ENCODE results near the gene STXBP6.
"Not testable (repeated sequence)": the region's sequence is repeated elsewhere in the genome, so short reads cannot be mapped to it uniquely, and the experiment has no call there.

Gene STXBP6

GRCh38 chr14:24848102-24848790, 201.7 kb downstream of the STXBP6 start:
- Mint-ChIP-seq H3K27ac (no peak overlapping the region), H3K4me3 (no peak overlapping the region), H3K4me1 (no peaks in the 10 kb centered on the region), H3K9me3 (no peaks in the 10 kb centered on the region), H3K27me3 (peaks cover 8% of the 10 kb centered on the region)
- DNase-seq = no peak
- ATAC-seq = no peak

GRCh38 chr14:24847568-24848095, 202.3 kb downstream of the STXBP6 start:
- Mint-ChIP-seq H3K9me3 (no peaks in the 10 kb centered on the region), H3K27me3 (peaks cover 8% of the 10 kb centered on the region), H3K4me3 (no peak overlapping the region), H3K27ac (no peak overlapping the region), H3K4me1 (no peaks in the 10 kb centered on the region)
- no peak for DNase-seq
- ATAC-seq = no peak

- Mint-ChIP-seq H3K4me3 (no peak overlapping the region), H3K27ac (no peak overlapping the region), H3K27me3 (peaks cover 8% of the 10 kb centered on the region), H3K4me1 (no peaks in the 10 kb centered on the region), H3K9me3 (no peaks in the 10 kb centered on the region)
- no peak for ATAC-seq
- no peak for DNase-seq
Measured at GRCh38 chr14:24846261-24846660, 203.7 kb downstream of the STXBP6 start.

GRCh38 chr14:24845851-24846250, 204.1 kb downstream of the STXBP6 start:
- Mint-ChIP-seq H3K9me3 (no peaks in the 10 kb centered on the region), H3K27me3 (peaks cover 8% of the 10 kb centered on the region), H3K4me1 (no peaks in the 10 kb centered on the region), H3K27ac (no peak overlapping the region), H3K4me3 (no peak overlapping the region)
- ATAC-seq = no peak
- no peak for DNase-seq

- ATAC-seq (no peak), DNase-seq (no peak)
- Mint-ChIP-seq H3K9me3 (no peaks in the 10 kb centered on the region), H3K27me3 (peaks cover 4% of the 10 kb centered on the region), H3K27ac (peak overlapping the region in 1 of 2 donors; percentile 78), H3K4me1 (no peaks in the 10 kb centered on the region), H3K4me3 (no peak overlapping the region)
Measured at GRCh38 chr14:24844011-24844410, 205.9 kb downstream of the STXBP6 start.

- Mint-ChIP-seq H3K27me3 (no peaks in the 10 kb centered on the region), H3K4me1 (no peaks in the 10 kb centered on the region)
- ATAC-seq = no peak
Measured at GRCh38 chr14:24843494-24843893, 206.5 kb downstream of the STXBP6 start.

GRCh38 chr14:24840204-24840893, 209.6 kb downstream of the STXBP6 start:
- ATAC-seq (no peak), DNase-seq (no peak)
- Mint-ChIP-seq H3K4me1 (no peaks in the 10 kb centered on the region), H3K4me3 (no peak overlapping the region), H3K27ac (no peak overlapping the region), H3K27me3 (no peaks in the 10 kb centered on the region), H3K9me3 (no peaks in the 10 kb centered on the region)

More at GRCh38 chr14:24843494-24843893, 206.5 kb downstream of the STXBP6 start:
- no peak for DNase-seq
- Mint-ChIP-seq H3K9me3 (no peaks in the 10 kb centered on the region), H3K4me3 (no peak overlapping the region), H3K27ac (no peak overlapping the region)

GRCh38 chr14:24839617-24840203, 210.2 kb downstream of the STXBP6 start:
- Mint-ChIP-seq H3K27ac (no peak overlapping the region), H3K27me3 (no peaks in the 10 kb centered on the region), H3K9me3 (no peaks in the 10 kb centered on the region), H3K4me1 (no peaks in the 10 kb centered on the region), H3K4me3 (no peak overlapping the region)
- DNase-seq (no peak), ATAC-seq (no peak)

- H3K9me3 Mint-ChIP-seq = no peaks in the 10 kb centered on the region
- H3K27ac Mint-ChIP-seq = no peak overlapping the region
- no peaks in the 10 kb centered on the region for H3K4me1 Mint-ChIP-seq
- H3K27me3 Mint-ChIP-seq = no peaks in the 10 kb centered on the region
- H3K4me3 Mint-ChIP-seq = no peak overlapping the region
- ATAC-seq (no peak), DNase-seq (no peak)
Measured at GRCh38 chr14:24838945-24839616, 210.9 kb downstream of the STXBP6 start.

- H3K27ac Mint-ChIP-seq = no peak overlapping the region
- DNase-seq (no peak), ATAC-seq (no peak)
- H3K4me1 Mint-ChIP-seq = no peaks in the 10 kb centered on the region
- H3K27me3 Mint-ChIP-seq = no peaks in the 10 kb centered on the region
- no peak overlapping the region for H3K4me3 Mint-ChIP-seq
- no peaks in the 10 kb centered on the region for H3K9me3 Mint-ChIP-seq
Measured at GRCh38 chr14:24837280-24838046, 212.5 kb downstream of the STXBP6 start.

GRCh38 chr14:24836324-24836723, 213.6 kb downstream of the STXBP6 start:
- DNase-seq, H3K9me3 Mint-ChIP-seq, ATAC-seq, H3K4me1 Mint-ChIP-seq, H3K27ac Mint-ChIP-seq, H3K27me3 Mint-ChIP-seq, H3K4me3 Mint-ChIP-seq: not testable (repeated sequence)

- no peak for ATAC-seq
- Mint-ChIP-seq H3K9me3 (no peaks in the 10 kb centered on the region), H3K4me3 (no peak overlapping the region), H3K27me3 (no peaks in the 10 kb centered on the region), H3K27ac (peak overlapping the region in 1 of 2 donors; percentile 13), H3K4me1 (no peaks in the 10 kb centered on the region)
- no peak for DNase-seq
Measured at GRCh38 chr14:24834956-24835355, 215.0 kb downstream of the STXBP6 start.

- no peaks in the 10 kb centered on the region for H3K27me3 Mint-ChIP-seq
- H3K9me3 Mint-ChIP-seq = no peaks in the 10 kb centered on the region
- no peak overlapping the region for H3K27ac Mint-ChIP-seq
- DNase-seq = no peak
- no peak overlapping the region for H3K4me3 Mint-ChIP-seq
- no peaks in the 10 kb centered on the region for H3K4me1 Mint-ChIP-seq
- no peak for ATAC-seq
Measured at GRCh38 chr14:24833385-24833784, 216.6 kb downstream of the STXBP6 start.

GRCh38 chr14:24831677-24832076, 218.3 kb downstream of the STXBP6 start:
- no peaks in the 10 kb centered on the region for H3K9me3 Mint-ChIP-seq
- ATAC-seq = no peak
- no peak overlapping the region for H3K4me3 Mint-ChIP-seq
- H3K27ac Mint-ChIP-seq = no peak overlapping the region
- DNase-seq = no peak
- no peaks in the 10 kb centered on the region for H3K27me3 Mint-ChIP-seq
- H3K4me1 Mint-ChIP-seq = no peaks in the 10 kb centered on the region

GRCh38 chr14:24829862-24830261, 220.1 kb downstream of the STXBP6 start:
- Mint-ChIP-seq H3K4me3 (no peak overlapping the region), H3K27ac (no peak overlapping the region), H3K27me3 (no peaks in the 10 kb centered on the region), H3K9me3 (no peaks in the 10 kb centered on the region), H3K4me1 (no peaks in the 10 kb centered on the region)
- ATAC-seq = no peak
- DNase-seq = no peak

Data from stimulated activated naive CD8-positive, alpha-beta T cell treated with anti-CD3 and anti-CD28 coated beads, Interleukin-15, amount 100 ng/mL, for 72 hours (primary cell).